GM19239 (cell line): Measurements from ENCODE around the gene CMTM8.

Source experiments
- DNase-seq: peaks from one replicate; pipeline ENCODE4 v3.0.0; 2011; ENCODE audit warnings: low spot score; ENCODE audit not compliant: insufficient read length
- FAIRE-seq: peaks from 2 replicates; lab custom pipeline; 2011; peaks lifted over from hg19 to GRCh38; lab: Jason Lieb, UNC

Gene CMTM8

GRCh38 chr3:32303399-32303747 is 64.9 kb downstream of the CMTM8 start:
- no peak for FAIRE-seq
- no peak for DNase-seq

DNA sequence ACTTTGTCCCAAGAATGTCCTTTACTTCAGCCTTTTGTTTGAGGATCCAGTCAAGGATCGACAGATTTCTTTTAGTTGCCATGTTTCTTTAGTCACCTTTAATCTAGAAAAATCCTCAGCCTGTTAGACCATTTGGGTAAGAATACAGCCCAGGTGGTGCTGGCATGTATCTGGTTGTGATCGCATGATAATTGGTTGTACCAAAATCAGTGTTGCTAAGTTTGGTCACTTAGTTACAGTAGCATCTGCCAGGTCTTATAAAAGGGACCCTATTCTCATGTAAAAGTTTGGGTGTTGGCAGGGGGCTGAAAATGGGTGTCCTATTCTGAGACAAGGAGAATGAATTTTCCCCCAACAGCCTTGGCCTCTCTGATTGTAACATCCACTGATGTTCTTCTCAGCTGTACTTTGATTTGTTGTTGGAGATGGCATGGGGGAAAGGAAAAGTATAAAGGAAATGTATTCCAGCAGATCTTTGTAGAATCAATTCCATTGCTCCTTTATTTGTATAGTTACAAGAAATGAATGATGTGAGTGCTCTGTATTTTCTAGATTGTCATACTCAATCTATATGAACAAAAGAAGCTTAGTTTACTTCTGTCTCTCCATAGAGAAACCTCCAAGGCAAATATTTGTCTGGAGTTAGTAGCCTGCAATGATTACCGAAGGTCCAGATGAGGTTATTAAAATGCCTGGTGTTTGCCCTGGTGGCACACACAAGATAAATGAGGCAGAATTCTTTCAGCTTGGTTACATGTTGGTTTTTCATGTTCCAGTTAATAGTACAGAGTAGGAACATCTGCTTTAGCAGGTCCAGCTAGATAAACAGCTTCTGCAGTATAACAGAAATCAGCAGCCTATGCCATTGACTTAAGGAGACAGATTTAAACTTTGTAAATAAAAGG is 65.7 kb downstream of the CMTM8 start:
- no peak for FAIRE-seq
- no peak for DNase-seq

DNA sequence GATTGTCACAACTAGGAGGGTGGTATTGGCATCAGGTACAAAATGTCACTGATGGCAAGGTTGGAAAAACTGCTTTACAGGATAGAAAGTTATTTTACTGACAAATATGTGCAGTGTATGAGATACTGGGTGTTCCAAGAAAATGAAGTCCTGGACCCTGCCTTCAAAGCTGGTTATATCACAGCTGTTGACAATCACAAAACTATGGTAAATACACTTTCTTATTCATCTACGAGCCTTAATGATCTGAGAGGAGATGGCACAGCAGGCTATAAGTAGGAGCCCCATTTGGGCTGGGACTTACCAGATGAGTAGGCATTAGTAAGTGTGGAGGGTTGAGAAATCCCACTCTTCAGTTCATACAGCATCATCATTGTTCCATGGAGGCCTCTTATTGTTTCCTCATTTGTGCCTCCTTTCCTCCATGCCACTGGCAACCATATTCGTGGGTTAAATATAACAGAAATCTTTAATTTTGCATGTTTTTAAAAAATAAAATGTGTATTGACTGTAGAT is 66.9 kb downstream of the CMTM8 start:
- no peak for DNase-seq
- FAIRE-seq = no peak

DNA sequence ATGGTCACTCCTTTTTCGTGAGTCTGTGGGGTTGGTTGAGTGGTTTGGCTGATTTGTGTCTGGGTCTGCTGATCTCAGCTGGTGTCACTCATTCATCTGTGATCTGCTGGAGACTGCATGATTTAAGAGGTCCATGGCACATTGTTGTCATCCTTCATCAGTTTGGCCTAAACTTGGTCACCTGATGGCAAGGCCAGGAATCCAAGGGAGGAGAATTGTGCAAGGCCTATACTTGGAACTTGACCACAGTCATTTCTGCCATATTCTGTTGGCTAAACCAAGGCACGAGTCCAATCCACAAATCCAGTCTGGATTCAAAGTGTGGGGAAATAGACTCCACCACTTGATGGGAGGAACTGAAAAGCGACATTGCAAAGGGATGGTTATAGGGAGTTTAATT is 67.6 kb downstream of the CMTM8 start:
- no peak for DNase-seq
- no peak for FAIRE-seq

DNA sequence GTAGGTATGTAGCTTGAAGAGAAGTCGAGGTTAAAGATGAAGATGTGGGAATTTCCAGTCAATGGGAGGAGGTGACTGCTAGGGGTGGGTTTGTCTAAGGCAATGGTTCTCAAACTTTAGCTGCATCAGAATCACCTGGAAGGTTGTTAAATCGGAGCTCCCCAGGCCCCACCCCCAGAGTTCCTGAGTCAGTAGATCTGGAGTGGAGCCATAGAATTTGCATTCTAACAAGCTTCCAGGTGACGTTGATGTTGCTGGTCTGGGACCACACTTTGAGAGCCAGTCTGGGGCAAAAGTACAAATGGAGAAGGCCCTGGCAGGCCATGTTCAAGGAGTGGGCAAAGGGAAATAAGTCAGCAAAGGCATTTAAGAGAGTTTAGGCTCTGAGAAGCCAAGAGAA is 69.1 kb downstream of the CMTM8 start:
- FAIRE-seq (no peak), DNase-seq (no peak)

- no peak for DNase-seq
- FAIRE-seq = no peak
These were observed 69.9 kb downstream of the CMTM8 start for GRCh38 chr3:32308378-32308777.

DNA sequence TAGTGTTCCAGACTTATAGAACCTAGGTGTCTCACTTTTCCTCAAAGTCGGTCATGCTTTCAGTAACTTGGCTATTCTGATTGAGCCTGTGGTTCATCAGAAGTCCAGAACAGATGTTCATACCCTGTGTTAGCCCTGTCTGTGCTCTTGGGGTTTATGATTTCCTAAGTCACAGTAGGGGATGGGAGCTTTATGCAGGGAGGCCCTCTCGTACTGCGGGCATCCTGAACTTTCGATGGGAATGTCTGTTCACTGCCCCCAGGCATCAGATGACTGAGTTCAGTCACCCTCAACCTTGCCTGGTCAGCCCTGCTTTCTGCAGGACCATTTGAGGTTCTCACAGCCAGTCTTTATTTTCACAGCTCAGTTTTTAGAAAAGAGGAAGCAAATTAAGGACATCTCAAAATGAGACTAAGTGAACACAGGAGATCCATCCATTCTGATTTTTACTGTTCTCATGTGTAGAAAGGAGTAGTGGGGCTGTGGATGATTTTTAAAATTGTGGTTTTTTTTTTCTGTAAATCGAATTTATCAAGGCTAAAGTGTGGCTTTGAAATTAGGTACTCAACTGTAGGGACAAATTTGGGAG is 71.3 kb downstream of the CMTM8 start:
- FAIRE-seq (no peak), DNase-seq (no peak)

DNA sequence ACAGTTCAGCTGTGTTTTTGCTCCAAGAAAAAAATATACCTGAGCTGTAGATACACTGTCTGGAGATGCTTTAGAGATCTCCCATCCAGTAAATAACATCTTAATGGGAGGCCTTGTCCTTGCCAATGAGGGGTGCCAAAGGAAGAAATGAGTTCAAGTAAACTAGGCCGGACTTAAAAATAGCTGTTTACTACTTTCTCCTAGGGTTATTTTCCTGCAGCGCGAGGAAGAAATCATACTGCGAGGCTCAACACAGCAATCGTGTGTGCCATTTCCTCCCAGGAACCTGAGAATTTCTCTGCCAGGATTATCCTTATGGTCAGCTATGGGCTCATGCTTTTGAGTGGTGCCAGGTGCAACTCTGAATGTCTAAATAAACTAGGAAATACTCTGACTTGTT is 71.9 kb downstream of the CMTM8 start:
- DNase-seq (no peak), FAIRE-seq (no peak)

- DNase-seq (no peak), FAIRE-seq (no peak)
These were observed 72.7 kb downstream of the CMTM8 start for GRCh38 chr3:32310918-32311839.

- FAIRE-seq (no peak), DNase-seq (no peak)
These were observed 73.8 kb downstream of the CMTM8 start for GRCh38 chr3:32312251-32312650.

DNA sequence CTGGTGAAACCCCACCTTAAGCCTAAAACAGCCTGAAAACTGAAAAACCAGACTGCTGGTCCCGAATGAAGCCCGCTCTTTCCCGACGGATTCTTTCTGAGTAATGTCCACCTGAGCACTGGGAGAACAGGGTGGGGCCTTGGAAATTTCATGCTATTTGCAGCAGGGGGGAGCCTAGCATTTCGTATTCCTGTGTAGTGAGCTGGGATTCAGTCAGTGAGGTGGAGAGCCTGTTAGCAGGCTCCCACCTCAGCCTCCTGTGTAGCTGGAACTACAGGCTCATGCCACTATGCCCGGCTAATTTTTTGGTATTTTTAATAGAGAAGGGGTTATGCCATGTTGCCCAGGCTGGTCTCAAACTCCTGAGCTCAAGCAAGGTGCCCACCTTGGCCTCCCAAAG is 74.7 kb downstream of the CMTM8 start:
- DNase-seq = no peak
- FAIRE-seq = no peak

GRCh38 chr3:32313723-32314473 is 75.4 kb downstream of the CMTM8 start:
- DNase-seq (no peak), FAIRE-seq (no peak)

DNA sequence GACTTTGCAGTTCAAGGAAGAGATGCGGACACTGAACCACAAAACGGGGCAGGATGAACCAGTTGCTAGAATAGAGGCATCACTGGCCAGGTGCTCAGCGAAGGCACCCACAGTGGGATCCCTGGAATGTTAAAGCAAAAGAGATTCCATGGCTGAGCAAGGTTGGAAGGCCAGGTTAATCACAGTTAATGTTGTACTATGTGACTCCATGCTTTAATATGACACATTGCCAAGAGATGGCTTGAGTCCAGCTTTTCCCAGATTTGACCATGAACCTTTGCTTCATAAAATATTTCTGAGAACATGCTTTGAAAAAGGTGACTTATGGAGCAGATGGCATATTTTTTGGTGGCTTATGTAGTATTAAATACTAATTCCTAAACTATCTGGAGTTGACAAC is 77.0 kb downstream of the CMTM8 start:
- no peak for FAIRE-seq
- DNase-seq = no peak

DNA sequence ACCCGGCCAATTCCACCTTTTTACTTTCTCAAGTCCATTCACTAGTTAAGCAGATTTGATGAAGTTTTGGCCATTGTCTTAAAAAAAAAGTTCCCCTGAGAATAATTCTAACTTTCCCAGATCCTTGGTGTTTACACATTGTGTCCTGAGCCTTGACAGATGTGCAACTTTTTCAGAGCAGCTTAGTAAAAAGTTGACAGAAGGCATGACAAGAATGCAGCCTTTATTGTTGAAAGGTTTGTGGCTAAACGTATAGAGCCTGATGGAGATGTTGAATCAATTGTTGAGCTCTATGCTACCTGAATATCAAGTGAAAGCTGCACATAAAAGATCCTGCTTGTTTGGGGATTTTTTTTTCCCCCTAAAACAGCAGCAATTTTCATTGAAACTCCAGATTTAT is 77.8 kb downstream of the CMTM8 start:
- FAIRE-seq (no peak), DNase-seq (no peak)

DNA sequence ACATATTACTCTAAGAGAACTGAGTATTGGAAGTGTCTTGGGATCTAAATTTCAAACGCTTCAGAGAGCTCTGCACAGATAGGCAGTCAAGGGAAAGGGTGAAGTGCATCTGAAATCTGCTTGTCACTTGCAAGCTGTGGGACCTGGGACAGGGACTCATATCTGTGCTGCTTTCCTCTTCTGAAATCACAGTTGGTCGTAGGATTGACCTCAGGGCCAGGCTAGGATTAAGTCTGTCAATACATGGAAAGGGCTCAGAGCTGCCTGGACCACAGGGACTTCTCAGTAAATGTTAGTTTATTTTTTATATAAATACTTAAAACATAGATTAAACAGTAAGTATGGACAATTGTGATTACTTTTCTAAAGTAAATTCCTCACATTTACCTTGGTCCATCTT is 78.5 kb downstream of the CMTM8 start:
- no peak for DNase-seq

GRCh38 chr3:32319607-32320006 is 81.1 kb downstream of the CMTM8 start:
- DNase-seq (no peak), FAIRE-seq (no peak)

More for the DNA sequence above, 78.5 kb downstream of the CMTM8 start:
- FAIRE-seq = no peak

GRCh38 chr3:32320080-32320479 is 81.6 kb downstream of the CMTM8 start:
- FAIRE-seq (no peak), DNase-seq (no peak)

GRCh38 chr3:32321095-32321790 is 82.8 kb downstream of the CMTM8 start:
- FAIRE-seq (no peak), DNase-seq (no peak)

DNA sequence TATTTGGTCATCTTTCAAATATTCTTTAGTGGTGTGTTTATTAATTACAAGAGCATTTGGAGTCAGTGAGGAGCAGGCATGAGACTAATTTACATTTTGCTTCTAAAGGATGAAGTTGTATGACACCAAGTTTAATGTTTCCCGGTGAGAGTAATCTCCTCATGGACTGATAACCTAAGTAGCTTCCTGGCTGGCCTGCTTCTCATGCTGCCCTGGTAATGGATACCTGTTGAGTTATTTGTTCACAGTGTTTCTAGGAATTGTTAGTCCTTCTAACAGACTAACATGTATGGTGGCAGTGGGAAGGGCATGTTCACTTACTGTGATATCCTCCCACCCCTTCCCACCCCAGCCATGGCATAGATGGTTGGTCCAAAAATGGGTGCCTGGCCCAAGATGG is 83.8 kb downstream of the CMTM8 start:
- FAIRE-seq = no peak

More for the DNA sequence above, 83.8 kb downstream of the CMTM8 start:
- DNase-seq = no peak
